Activated CD4-positive, CD25-positive, alpha-beta regulatory T cell (primary cell): ENCODE measurements around the gene PDS5B.
"Not testable (repeated sequence)": the region's sequence is repeated elsewhere in the genome, so short reads cannot be mapped to it uniquely, and the experiment has no call there.

Experiments used
- DNase-seq, 4 experiments: peaks; one replicate each; lab custom pipeline; 2025; lab: John Stamatoyannopoulos, UW

Gene PDS5B

DNA sequence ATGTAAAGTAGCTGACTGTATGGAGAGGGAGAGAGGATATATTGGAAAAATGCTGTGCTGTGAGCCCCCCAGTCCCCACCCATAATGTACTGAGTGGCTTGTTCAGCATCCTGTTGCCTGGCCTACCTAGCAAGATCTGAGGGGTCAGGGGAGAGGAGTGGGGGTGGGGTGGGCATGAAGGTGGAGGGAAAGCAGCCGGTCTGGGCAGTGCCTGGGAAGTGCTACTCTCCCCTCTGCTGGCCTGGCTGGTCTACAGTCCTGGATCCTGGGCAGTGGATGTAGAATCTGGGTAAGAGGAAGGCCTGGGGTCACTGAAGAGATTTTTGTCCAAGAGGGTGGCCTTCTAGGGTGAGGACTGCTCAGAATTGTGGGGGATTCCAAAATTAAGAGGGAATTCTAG, 210.5 kb downstream of the PDS5B start:
- no peak for DNase-seq

DNA sequence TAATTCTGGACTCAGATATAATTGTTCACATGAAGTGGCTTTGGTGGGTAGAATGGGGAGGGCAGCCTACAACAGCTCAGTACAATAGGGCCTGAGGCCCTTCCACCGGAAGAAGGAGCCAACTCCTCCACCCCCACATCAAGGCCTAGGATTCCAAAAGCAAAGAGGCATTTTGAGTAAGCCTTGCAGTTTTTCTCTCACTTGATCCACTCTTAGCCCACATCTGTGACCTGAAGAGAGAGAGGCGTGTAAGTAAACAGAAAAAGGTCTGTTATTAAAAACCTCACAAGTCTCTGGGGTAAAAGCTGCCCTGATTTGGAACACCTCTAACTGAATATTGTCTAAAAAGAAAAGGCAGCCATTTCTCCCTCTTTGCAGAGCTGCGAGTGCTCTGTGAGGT, 215.9 kb downstream of the PDS5B start:
- DNase-seq = no peak

DNA sequence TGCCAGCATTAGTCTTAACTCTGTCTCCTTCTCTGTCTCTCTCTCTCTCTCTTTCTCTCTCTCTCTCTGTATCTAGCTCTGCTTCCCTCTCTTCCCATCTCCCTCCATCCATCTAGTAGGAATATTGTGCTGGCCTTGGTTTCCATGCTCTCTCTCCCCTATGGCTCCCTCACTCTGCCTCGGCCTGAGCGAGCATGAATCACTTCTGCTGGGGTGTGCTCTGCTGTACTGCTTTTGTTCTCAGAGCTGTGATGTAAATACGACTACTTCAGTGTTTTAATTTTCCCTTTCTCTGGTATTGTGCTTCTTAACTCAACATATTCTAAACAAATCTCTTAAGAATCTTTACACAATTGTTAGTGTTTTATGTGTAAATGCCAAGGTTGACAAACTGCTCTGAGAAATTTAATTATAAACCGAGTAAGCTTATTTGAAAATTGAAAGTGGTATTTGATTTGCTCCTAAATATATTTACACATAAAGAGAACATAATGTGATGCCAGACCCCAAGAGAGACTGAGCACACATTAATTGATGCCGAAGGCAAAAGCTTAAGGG, 218.5 kb downstream of the PDS5B start:
- no peak for DNase-seq

DNA sequence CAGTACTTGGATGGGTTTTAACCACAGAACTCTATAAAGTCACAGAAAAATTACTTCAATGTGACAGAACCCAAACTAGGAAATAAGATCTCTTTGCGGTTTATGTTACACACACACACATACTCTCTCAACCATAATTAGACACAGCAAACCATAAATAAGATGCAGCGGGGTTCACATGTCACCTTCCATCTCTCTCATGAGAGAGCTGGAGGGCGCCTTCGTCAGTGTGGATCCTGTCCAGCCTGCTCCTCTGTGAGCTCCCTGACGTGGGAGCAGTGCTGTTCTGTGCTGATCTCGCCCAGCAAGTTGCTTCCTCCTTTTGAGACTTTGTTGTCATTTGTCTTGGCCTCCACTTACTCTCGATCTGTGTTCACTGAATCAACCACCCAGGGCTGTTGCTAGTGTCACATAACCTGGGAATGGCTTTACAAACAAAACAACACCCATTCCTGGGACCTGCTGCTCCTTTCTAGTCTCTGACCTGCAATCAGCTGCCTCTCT, 225.1 kb downstream of the PDS5B start:
- DNase-seq = no peak

DNA sequence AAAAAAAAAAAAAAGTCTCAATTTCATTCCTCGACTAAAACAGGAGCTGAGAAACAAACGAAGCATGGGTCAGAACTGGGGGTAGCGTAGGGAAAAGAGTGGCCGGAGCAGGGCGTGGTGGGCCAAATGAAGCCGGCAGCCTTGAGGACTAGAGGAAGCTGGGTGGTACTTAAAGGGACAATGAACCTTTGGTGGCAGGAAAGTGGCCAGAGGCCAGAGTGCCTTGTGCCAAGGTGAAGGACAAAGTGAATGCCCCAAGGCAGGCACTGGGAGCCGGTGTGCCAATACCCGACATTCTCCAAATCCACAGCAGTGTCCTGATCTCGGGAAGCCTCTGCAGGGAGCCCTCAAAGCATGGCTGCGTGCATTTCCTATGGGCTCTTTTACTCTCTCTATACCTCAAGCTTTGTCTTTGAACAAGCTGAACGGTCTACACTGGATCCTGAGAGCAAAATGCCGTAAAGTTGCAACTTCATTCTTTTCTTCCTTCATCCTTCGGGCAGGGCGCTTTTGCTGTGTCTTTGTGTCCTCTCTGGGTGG, 235.0 kb downstream of the PDS5B start:
- no peak for DNase-seq

DNA sequence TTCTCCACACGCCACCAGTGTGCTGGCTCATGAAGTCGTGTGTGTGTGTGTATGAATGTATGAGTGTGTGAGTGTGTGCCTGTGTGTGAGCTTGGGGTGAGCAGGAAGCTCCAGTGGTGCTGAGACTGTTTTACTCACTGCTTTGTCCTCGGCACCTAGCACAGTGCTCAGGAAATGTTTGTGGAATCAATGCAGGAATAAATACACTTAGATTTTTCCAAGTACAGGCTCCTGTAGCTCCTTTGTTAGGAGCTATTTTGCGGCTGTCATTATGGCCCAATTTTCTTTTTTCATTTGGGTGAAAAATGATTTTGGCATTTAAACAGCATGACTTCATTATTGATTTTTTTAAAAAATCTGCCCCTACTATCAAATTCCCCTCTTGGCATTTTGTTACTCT, 236.5 kb downstream of the PDS5B start:
- DNase-seq = no peak

DNA sequence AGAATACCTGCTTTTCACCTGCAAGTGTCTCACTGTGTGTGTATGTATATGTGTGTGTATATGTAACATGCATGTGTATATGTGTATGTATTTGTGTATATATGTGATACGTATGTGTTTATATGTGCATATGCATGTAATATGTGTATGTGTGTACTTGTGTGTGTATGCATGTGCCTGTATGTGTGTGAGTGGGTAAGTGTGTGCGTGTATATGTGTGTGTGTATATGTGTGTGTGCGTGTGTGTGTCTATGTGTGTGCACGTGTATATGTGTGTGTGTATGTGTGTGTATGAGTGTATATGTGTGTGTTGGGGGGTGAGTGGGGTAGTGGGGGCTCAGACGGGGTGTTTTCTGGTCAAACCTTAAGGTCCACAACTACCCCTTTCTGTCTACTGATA, 237.3 kb downstream of the PDS5B start:
- no peak for DNase-seq

DNA sequence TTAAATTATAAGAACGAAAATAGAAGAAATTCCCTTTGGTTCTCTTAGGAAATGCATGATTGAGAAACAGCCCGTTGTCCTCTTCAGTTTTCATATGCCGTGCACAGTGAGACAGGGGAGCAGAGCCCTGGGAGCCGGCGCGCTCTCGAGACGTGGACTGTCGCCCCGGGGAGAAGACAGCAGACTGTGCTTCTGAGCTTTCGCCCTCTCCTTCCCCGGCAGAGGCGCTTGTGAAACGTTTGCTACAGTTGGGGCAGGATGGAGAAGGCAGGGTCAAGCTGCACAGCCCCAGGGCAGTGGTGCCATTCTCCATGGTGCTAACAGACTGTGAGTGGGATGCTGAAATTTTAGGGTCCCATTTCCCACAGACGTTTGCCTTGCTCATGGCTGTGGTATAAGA, 237.8 kb downstream of the PDS5B start:
- DNase-seq = no peak

DNA sequence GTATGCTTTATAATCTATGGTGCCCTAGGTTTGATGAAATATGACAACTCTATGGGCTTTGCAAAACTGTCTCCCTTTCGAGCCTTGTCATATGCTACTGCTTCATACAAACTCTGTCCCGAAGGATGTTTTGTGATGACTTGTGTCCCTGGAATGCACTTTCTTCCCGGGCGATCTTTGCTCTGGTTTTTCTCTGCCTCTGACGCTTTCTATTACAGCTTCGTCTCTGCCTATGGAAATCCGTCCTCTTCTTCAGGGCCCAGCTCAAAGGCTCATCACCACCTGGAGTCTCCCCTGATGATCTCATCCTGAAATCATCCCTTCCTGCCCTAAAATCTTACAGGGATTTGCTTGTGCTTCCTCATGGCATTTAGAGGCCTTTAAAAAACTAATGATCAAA, 238.4 kb downstream of the PDS5B start:
- DNase-seq = no peak

DNA sequence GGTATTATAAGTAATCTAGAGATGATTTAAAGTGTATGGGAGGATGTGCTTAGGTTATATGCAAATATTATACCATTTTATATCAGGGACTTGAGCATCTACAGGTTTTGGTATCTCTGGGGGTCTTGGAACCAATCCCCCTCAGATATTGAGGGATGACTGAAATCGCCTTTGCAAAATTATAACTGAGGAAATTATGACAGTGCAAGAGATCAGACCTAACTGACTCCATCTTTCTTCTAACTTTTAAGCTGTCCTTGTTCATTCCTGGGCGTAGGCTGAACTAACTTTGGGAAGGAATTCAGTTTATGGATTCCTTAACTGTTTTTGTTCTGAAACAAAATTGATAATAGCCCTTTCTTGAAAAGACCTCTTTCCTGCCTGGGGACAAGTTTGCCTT, 239.2 kb downstream of the PDS5B start:
- DNase-seq = no peak

DNA sequence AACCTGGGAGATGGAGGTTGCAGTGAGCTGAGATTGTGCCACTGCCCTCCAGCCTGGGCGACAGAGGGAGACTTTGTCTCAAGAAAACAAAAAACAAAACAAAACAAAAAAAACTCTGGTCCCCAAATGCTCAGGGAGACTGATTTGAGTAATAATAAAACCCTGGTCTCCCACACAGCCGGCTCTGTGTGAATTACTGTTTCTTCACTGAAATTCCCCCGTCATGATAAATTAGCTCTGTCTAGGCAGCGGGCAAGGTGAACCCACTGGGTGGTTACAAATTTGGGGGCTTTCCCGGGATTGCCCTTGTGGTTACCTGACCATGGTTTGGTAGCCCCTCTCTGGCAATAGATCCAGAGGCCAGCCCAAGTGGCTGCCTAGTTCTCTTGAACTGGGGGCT, 240.1 kb downstream of the PDS5B start:
- DNase-seq = not testable (repeated sequence)
